ENCODE data around the gene HCRT.

- TF ChIP-seq CTCF (IDR thresholded peaks at IDR 0.05) (peak; percentile 66 to 98 (median 88)), POLR2A (IDR thresholded peaks at IDR 0.05) (peak in 1 of 2 donors; percentile 65)
These were observed 1.2 kb downstream of the HCRT start for GRCh38 chr17:42183741-42184711.
